ENCODE results near the gene TRAF6.
"Not testable (repeated sequence)": the region's sequence is repeated elsewhere in the genome, so short reads cannot be mapped to it uniquely, and the experiment has no call there.

Gene TRAF6

DNA sequence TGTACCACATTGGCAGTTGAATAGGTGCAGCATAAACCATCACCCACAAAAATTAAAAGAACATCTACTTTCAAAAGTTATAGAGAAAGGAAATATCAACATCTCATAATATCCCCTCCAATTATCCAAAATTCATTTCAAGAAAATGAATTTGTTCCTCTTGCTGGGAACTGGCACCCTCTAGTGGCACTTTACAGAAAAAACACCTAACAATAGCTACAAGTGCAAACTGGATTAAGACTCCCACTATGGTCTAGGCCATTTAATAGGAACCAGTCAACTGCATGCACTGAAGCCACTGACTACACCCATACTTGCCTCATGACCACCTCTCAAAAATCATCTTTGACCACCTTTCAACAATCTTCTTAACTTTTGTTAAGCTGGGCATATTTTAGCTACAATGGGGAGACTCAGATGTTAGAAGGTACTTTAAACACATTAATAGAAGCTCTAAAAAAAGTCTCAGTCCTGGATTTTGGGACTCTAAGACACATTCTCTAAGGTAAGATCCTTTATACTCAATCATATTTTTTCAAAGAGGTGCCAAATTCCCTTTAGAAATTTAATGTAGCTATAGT lies 17.3 kb downstream of the TRAF6 start:
- H3K4me1 ChIP-seq, result peaks cover 0 to 5% (median 0%) of the 10 kb centered on the region in 4 donors
- no peak for DNase-seq
- H3K27me3 ChIP-seq, result no peaks in the 10 kb centered on the region
- no peak overlapping the region for H3K27ac ChIP-seq
- TF ChIP-seq, protein P1, sequence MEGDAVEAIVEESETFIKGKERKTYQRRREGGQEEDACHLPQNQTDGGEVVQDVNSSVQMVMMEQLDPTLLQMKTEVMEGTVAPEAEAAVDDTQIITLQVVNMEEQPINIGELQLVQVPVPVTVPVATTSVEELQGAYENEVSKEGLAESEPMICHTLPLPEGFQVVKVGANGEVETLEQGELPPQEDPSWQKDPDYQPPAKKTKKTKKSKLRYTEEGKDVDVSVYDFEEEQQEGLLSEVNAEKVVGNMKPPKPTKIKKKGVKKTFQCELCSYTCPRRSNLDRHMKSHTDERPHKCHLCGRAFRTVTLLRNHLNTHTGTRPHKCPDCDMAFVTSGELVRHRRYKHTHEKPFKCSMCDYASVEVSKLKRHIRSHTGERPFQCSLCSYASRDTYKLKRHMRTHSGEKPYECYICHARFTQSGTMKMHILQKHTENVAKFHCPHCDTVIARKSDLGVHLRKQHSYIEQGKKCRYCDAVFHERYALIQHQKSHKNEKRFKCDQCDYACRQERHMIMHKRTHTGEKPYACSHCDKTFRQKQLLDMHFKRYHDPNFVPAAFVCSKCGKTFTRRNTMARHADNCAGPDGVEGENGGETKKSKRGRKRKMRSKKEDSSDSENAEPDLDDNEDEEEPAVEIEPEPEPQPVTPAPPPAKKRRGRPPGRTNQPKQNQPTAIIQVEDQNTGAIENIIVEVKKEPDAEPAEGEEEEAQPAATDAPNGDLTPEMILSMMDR (IDR thresholded peaks at IDR 0.05), result peak; percentile 61 to 74
- intact Hi-C loops (cut with DNase I; ENCODE audit: low total_unique reads), result loop anchor here (5.0 kb wide), 1 partner anchor 191 kb away; no protein-coding TSS in a partner anchor
- no peak overlapping the region for H3K4me3 ChIP-seq
- H3K9me3 ChIP-seq, result no peaks in the 10 kb centered on the region
- H3K36me3 ChIP-seq, result peaks cover 69 to 87% (median 71%) of the 10 kb centered on the region in 3 donors

DNA sequence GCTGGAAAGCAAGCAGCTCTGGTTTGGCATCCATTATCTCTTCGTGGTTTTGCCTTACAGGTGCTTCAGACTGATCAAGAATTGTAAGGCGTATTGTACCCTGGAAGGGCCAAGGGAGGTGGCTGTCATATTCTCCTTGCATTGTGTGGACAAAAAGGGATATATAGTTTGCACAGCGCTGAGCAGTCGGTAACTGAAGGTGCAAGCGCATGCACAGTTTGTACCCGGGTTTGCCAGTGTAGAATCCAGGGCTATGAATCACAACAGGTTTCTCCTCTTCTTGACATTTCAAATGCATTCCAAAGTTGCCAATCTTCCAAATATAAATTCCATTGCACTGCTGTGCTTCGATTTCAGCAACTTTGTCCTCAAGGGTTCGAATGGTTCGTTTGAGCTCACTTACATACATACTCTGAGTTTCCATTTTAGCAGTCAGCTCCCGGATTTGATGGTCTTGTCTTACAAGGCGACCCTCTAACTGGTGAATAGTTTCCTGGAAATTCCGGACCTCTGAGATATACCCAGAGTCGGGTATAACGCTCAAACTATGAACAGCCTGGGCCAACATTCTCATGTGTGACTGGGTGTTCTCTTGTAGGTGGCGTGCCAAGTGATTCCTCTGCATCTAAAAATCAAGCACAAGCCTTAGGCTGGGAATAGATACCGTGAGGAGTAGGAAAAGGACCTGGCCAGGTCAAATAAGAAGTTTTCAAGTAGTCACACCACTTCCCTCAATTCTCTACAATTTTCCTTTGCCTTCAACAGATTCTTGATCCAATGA lies 19.9 kb downstream of the TRAF6 start:
- no peaks in the 10 kb centered on the region for H3K9me3 ChIP-seq
- no peaks in the 10 kb centered on the region for H3K27me3 ChIP-seq
- no peak overlapping the region for H3K4me3 ChIP-seq
- peaks cover 54 to 86% (median 68%) of the 10 kb centered on the region in 3 donors for H3K36me3 ChIP-seq
- peaks cover 0 to 8% (median 0%) of the 10 kb centered on the region in 4 donors for H3K4me1 ChIP-seq
- H3K27ac ChIP-seq, result no peak overlapping the region
- intact Hi-C loops (cut with DNase I; ENCODE audit: low total_unique reads), result loop anchor here (5.0 kb wide), 1 partner anchor 188 kb away; no protein-coding TSS in a partner anchor
- no peak for DNase-seq
- TF ChIP-seq, protein P1 (IDR thresholded peaks at IDR 0.05), result no peak

DNA sequence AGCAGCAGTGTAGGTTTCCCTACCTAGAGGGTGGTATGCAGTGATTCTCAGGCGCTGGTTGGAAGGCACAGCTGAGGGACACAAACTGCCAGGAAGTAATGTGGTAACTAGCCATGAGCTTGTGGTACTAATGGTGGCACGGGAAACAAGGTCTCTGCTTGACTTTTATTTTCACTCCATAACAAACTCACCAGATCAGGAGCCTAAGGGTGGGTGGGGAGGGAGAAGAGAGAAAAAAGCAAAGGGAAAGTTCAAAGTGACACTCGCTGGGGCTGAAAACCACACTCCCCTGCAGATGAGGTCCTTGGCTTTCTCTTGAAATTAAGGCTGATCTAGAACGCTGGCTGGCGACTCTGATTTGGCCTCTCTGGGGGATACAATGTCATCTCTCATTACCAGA lies 22.0 kb downstream of the TRAF6 start:
- H3K4me3 ChIP-seq, result no peak overlapping the region
- peaks cover 0 to 8% (median 0%) of the 10 kb centered on the region in 4 donors for H3K4me1 ChIP-seq
- no peaks in the 10 kb centered on the region for H3K9me3 ChIP-seq
- no peak for DNase-seq
- H3K27me3 ChIP-seq, result no peaks in the 10 kb centered on the region
- H3K27ac ChIP-seq, result no peak overlapping the region
- intact Hi-C loops (cut with DNase I; ENCODE audit: low total_unique reads), result loop anchor here (10.0 kb wide), 1 partner anchor 873 kb away; the partner anchor contains the start of gene FJX1
- TF ChIP-seq, protein P1 (IDR thresholded peaks at IDR 0.05), result no peak
- H3K36me3 ChIP-seq, result peaks cover 40 to 88% (median 52%) of the 10 kb centered on the region in 3 donors

DNA sequence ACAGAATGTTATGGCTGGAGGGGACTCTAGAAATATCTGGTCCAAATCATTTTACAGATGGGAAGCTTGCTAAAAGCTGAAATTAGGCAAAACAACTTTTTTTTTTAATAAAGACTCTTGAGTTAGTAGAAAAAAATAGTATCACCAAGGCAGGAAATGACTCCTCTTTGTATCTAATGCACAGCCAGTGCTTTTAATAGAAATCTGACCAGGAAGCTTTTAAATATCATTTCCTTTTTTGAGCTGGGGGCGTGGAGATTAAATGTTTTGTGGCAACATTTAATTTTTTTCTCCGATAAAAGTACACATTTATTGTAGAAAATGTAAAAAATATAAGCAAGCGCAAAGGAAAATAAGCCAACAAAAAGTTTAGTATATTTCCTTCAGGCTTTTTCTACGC lies 22.5 kb downstream of the TRAF6 start:
- Histone ChIP-seq H3K36me3 (peaks cover 40 to 89% (median 52%) of the 10 kb centered on the region in 3 donors), H3K27ac (no peak overlapping the region), H3K4me1 (peaks cover 0 to 8% (median 0%) of the 10 kb centered on the region in 4 donors)

DNA sequence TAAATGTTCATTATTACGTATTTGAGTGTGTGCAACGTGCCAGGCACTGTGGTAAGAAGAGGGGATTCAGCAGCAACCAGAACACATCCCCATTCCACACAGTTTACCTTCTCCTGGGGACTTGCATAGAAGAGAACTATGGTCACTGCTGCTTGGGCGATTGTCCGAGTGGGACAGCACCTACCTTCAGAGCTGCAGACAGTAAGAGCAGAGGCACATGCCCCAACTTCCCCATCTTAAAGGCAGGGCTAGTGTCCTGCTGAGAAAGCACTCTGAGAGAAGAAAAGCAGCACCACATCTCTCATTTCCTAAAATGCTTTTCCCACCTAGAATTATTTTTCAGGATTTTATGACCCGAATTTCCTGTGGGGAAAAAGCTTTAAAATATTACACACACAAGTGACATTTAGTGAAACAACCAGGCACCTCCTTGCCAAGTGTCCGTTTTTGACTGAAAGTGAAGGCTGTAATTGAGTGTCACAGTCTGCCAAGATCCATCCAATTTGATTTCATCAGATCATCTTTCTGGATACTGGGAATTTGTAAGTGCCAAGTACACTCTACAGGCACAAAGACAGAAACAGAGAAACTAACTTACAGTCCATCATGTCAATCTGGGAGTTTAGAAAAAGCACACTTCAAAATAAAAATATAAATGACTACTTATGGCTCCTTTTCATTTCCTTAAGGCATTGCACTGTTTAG lies 24.6 kb downstream of the TRAF6 start:
- no peak overlapping the region for H3K4me3 ChIP-seq
- no peaks in the 10 kb centered on the region for H3K27me3 ChIP-seq
- DNase-seq, result peak in 1 of 2 donors; percentile 28
- intact Hi-C loops (cut with DNase I; ENCODE audit: low total_unique reads), result loop anchor here (10.0 kb wide), 1 partner anchor 871 kb away; the partner anchor contains the start of gene FJX1
- TF ChIP-seq, protein P1 (IDR thresholded peaks at IDR 0.05), result no peak
- H3K27ac ChIP-seq, result no peak overlapping the region
- no peaks in the 10 kb centered on the region for H3K9me3 ChIP-seq
- peaks cover 33 to 73% (median 37%) of the 10 kb centered on the region in 3 donors for H3K36me3 ChIP-seq
- peaks cover 0 to 8% (median 0%) of the 10 kb centered on the region in 4 donors for H3K4me1 ChIP-seq

More for the DNA sequence above, 22.5 kb downstream of the TRAF6 start:
- no peak for DNase-seq
- Histone ChIP-seq H3K9me3 (no peaks in the 10 kb centered on the region), H3K4me3 (no peak overlapping the region), H3K27me3 (no peaks in the 10 kb centered on the region)
- intact Hi-C loops (cut with DNase I; ENCODE audit: low total_unique reads), result loop anchor here (10.0 kb wide), 1 partner anchor 873 kb away; the partner anchor contains the start of gene FJX1
- TF ChIP-seq, protein P1 (IDR thresholded peaks at IDR 0.05), result no peak

DNA sequence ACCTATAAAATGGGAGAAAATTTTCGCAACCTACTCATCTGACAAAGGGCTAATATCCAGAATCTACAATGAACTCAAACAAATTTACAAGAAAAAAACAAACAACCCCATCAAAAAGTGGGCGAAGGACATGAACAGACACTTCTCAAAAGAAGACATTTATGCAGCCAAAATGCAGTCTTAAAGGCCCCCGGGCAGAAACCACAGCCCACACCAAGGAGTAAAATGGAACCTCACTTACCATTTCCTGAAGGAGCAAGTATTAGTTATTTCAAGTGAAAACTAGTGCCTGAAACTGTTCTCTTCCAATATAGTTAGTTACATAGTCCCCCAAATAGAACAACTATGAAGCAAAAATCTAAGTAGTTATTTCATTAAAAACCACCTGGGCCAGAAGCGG lies 27.0 kb downstream of the TRAF6 start:
- H3K9me3 ChIP-seq, DNase-seq, H3K27ac ChIP-seq, H3K27me3 ChIP-seq, H3K4me1 ChIP-seq, H3K4me3 ChIP-seq: not testable (repeated sequence)
- intact Hi-C loops (cut with DNase I; ENCODE audit: low total_unique reads), result loop anchor here (10.0 kb wide), 1 partner anchor 868 kb away; the partner anchor contains the start of gene FJX1
- peaks cover 13 to 49% (median 19%) of the 10 kb centered on the region in 3 donors for H3K36me3 ChIP-seq
